GM19043 (cell line): ENCODE results near the gene PTPN9.

Experiments used
- ATAC-seq: cut with Tn5 transposase; IDR thresholded peaks from one replicate; pipeline ENCODE4 v1.9.1; 2021; ENCODE audit warnings: low read depth; ENCODE audit not compliant: unreplicated experiment

Gene PTPN9

DNA sequence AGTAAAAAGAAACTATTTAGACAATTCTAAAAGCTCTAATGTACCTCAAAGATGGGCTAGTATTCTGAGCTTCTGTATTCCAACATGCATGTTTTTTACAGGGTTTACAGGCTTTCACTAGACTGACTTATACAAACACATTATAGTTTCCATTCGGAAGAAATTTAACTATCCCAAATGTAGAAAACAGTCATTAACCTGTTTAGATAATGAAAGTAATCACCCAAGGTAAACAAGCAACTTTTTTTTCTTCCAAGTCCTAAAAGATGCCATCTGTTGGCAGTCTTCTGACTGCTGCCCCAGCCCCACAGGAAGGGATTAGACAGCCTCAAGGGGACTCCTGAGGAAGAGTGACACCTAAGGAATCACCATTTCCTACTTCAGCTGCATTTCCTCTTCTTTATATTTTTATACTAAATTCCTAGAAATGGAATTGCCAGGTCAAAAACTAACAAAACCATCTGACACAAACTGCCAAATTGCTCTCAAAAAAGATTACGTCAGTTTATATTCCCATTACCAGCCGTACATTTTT, 153.1 kb downstream of the PTPN9 start:
- no peak for ATAC-seq

DNA sequence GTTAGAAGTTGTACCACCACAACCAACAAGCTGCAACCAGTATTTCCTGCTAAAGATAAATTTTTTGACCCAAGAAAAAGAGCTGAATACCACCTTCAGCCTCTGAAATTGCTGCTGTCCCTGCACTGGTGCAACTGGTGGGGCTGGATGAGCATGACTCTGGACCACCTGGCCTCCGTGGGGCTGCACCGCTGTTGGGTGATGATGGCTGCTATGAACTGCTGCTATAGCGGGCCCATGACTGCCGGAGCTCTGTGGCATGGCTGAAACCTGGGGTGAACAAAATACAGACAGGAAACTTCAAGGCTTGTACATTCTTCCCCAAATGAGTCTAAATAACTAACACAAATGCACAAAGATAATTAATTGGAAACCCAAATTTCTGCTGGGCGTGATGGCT, 156.6 kb downstream of the PTPN9 start:
- no peak for ATAC-seq

DNA sequence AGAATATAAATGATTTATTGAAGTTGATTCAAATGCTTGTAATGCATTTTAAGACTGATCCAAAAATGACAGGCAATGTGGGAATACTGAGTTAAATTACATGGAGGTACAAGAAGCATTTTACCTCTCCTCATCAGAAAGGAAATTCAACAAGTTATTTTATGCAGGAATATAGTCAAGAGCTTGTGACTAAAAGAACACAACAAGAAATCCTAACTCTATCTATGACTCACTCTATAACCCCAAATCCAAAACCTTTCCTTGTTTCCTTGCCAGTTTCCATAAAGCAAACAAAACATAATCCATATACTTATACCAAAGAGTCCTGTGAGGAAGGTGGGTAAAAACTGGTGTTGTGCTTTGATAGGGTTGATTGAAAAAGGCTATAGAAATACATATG, 158.4 kb downstream of the PTPN9 start:
- no peak for ATAC-seq

DNA sequence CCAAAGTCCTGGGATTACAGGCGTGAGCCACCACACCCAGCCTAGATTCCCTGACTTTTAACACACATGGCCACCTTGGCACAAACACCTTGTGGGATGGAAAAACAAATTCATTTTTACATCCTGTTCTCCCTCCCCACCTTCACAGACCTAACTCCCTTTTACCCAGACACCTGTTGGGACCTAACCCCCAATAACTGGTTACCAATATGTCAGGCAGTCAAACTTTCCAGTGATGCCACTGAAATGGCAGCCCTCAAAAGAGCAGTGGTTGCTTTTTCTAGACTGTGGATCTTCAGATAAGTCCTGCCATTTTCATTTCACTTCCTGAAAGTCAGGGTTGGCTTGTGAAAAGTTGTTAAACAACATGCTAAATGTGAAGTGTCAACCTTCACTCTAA, 162.5 kb downstream of the PTPN9 start:
- ATAC-seq, result no peak
